ENCODE results near the gene RARRES1.

DNA sequence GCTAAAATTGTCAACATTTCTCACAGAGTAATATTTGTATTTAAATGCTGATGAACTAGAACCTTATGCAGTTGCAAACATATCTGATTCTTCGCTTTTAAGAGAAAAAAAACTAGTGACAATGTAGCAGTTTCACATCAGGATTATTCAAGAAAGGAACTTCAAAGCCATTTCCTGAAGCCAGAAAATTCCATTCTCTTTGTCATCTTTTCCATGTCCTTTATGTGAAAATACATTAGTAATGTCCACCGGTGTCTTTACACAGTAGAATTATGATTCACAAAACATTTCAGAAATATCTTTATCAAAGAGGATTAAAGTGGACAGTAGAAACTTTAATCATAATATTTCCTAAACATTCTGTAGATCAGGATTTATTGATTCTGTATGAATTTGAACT is 47.1 kb downstream of the RARRES1 start:
- TF ChIP-seq POLR2AphosphoS5 (IDR thresholded peaks at IDR 0.05) (no peak), CTCF (IDR thresholded peaks at IDR 0.05) (no peak), EP300 (IDR thresholded peaks at IDR 0.05) (no peak), POLR2A (IDR thresholded peaks at IDR 0.05) (no peak)
